ENCODE results near the gene MRPS21. TPM values are rescaled to one million over a fixed set of nuclear protein-coding genes. Genes with fewer than 3 reads are reported as not detected.

MRPS21 gene
- 102 and 112 TPM in 2 replicates for total RNA-seq (2014; rRNA removed; shearing (Covaris generic))
- polyA plus RNA-seq (2014; cell fraction: nucleus; rRNA removed), result 93.4 and 98.6 TPM in 2 replicates

DNA sequence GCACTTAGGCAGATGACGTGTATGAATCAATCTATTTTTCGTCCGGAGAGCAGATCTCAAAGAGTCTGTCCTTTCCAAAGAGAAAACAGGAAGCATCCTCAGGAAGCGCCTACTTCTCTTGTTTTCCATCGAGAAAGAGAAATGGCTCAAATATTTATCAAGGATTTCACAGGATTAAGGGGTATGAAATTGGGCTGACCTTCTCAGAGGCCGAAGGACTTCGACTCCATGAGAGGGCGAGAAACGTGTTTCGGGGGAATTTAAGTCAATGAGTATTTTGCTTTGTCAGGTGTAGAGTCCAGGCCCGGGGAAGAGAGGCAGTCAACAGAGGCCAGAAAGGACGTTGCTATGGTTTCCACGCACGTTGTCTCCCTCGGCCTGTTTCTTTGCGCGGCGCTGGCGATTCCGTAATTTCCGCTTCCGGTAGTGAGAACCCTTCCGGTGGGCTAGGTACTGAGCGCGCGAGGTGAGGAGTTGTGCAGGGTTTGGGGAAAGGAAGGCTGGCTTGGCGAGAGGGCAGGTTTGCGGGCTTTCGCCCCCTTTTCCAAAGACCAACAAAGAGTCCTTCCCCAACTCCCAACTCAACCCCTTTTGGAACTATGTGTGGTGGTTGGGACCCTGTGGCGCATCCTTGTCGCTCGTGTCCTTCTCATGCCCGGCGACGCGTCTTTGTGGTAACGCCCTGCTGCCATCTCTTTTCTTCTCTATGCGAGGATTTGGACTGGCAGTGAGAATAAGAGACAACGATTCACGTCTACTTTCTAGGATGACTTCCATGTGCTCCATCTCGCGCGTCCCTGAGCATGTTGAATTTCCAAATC lies at the start of gene MRPS21:
MRPS21 (plus strand) TSS at position 429 of the 821 bp plus-strand sequence. CDS start 506 bp downstream, outside the sequence.
- DNase-seq (ENCODE audit: extremely low read depth, low read depth), result peak; percentile 92

DNA sequence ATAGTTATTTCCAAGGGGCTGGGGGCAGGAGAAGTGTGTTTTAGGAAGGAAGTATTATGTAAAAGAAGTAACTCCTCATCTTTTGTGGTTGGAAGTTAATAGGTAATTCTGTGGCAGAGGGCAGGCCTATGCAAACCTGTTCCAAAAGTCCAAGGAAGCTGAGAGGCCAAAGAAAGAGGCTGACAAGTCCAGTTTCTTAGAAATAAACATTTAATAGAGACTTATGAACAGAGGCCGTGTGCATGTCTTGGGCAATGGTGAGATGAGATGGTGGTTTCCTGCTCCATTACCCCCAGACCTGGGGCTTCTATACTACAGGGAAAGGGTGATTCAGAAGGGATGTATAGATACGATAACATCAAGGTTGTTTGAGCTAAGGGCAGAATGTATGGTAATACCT lies 43.7 kb upstream of the MRPS21 start:
- DNase-seq (ENCODE audit: extremely low read depth, low read depth), result no peak

DNA sequence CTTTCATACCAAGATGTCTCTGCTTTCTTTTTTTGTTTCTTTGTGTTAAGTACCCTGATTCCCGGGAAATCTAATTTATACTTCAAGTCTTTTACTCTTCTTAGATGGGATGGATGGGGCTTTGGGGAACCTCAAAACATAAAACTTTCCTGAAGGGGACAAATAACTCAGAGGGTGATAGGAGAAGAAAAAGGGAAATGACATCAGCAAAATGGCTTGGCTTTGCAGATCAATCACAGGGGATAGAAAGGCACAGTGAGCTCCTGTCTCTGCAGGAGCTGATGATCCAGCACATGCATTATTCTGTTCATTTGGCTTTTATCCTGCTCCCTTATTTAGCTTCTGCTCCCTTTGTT lies 37.5 kb upstream of the MRPS21 start:
- DNase-seq (ENCODE audit: extremely low read depth, low read depth), result no peak

DNA sequence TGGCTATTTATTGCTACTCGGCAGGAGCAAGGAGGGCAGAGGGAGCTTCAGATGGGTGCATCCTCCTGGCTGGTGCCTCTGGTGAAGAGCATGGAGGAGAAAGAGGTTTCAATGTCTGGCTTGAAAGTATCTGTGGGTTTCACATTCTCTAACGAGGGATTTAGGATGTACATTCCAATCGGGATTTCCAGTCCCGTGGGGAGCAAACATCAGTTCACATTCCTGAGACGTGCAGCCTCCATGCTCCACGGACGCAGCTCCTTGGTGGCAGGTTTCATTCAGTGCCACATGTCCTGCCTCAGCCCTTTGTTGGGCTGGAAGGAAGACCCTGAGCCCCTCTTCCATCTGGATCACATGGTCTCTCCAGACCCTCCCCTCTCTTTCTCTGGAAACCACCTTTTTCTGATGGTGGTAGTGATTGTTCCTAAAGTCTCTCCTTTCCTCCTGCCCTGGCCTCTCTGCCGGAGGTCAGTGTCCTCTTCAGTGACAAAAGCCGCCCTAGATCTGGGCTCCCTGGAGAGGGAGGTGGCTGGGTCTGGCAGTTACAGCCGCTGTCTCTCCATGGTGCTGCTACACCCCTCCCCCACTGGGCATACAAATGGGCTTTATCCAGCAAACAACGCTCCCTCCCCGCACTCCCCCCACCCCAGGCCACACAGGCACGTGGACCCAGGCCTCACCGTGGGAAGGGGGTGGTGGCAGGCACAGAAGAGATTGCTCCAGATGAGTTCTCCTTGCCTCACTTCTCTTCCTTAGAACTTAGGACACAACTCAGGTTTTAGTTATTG lies 36.9 kb upstream of the MRPS21 start:
- DNase-seq (ENCODE audit: extremely low read depth, low read depth), result no peak

DNA sequence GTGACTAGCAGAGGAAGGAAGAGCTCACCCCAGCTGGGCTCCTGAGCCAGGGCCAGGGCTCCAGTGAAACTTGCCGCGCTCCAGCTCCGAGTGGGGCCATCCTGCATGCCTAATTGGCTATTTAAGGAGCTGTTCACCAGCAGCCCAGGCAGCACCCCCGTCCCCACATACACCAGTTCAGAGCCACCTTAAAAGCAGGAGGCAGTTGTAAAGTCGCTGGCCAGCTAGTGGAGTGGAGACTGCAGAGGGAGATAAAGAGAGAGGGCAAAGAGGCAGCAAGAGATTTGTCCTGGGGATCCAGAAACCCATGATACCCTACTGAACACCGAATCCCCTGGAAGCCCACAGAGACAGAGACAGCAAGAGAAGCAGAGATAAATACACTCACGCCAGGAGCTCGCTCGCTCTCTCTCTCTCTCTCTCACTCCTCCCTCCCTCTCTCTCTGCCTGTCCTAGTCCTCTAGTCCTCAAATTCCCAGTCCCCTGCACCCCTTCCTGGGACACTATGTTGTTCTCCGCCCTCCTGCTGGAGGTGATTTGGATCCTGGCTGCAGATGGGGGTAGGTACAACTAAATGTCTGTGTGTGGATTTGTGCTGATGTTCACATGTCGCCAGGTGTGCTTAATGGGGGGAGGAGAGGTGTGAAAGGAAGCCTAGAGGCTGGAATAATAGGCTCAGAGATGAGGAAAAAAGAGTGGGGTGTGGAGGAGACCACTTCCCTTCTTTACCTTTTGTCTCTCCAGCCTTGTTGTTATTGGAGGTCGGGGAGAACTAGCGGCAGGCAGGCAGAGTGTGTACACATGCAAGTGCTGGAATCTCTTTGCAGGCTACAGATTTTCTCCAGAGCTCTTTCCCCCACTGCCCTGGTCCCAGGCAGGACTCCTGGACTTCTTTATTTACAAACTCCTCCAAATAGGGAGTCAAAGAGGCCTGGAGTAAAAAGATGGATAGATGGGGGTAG lies 35.8 kb upstream of the MRPS21 start, which contains the start of gene CA14:
CA14 (plus strand) TSS at position 151 of the 962 bp plus-strand sequence; CDS start at position 506, 355 bp downstream.
- DNase-seq (ENCODE audit: extremely low read depth, low read depth), result no peak

DNA sequence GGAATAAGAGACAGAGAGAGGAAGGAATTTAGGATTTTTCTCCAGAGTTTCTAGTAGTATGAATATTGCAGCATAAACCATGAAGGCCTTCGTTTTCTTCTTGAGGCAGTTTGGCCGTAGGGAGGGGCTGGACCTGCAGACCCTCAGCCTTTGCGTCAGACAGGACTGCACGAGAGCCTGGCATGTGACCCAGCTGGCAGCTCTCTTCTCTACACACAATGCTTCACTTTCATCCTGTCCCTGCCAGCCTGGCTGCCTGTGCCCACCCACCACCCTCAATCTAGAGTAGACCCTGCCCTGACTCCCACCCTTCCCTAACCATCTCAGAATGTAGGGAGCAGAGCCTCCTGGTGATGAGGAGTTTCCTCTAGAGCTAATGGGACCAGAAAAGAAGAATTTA lies 34.4 kb upstream of the MRPS21 start:
- no peak for DNase-seq (ENCODE audit: extremely low read depth, low read depth)

DNA sequence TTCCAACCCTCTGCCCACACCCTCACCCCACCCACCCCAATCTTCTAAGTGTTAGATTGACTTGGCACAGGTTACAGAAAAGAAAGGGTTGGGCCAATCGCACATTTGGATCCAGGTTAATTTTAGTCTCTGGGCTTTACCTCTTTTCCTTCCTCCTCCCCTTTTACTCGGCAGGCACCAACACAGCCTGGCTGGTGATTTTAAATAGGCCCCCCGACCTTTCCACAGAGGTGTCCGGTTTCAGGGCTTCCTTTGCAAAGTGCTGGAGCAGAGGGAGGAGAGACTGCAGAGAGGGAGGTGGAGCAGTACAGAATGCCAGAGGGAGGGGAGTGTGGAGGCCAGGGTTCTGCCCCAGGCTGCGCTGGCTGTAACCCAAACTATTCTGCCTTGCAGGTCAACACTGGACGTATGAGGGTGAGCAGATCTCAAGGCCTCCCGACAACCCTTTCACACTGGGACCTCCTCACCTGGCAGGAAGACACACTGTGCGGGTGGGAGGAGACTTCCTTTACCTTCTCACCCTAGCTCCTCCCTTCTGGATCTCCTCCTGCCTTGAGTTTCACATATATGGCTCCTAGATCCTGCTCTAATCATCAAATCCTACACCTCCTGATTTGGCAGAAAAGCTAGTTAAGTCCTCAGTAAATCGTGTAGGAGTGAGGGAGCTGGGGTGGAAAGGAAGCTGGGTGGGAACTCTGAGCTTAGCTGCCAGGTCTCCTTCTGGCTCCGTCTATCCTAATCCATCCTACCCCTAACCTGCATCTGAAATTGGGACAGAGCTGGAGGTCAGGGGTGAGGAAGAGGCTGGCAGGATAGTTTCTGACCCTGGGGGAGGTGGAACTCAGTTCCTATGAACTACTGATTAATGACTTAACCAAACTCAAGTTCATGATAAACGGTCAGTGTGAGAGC lies 33.6 kb upstream of the MRPS21 start:
- DNase-seq (ENCODE audit: extremely low read depth, low read depth), result no peak

DNA sequence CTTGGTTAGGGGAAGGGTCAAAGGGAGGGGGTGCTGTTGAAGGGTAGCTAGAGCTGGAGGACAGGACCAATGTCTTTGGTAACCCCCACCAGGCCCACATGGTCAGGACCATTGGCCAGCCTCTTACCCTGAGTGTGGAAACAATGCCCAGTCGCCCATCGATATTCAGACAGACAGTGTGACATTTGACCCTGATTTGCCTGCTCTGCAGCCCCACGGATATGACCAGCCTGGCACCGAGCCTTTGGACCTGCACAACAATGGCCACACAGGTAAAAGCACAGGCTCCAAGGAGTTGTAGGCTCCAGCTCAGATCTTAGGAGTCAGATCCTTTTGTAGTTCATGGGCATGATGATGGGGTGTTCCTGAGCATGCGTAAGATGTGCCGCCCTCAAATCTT lies 32.3 kb upstream of the MRPS21 start:
- DNase-seq (ENCODE audit: extremely low read depth, low read depth), result no peak

DNA sequence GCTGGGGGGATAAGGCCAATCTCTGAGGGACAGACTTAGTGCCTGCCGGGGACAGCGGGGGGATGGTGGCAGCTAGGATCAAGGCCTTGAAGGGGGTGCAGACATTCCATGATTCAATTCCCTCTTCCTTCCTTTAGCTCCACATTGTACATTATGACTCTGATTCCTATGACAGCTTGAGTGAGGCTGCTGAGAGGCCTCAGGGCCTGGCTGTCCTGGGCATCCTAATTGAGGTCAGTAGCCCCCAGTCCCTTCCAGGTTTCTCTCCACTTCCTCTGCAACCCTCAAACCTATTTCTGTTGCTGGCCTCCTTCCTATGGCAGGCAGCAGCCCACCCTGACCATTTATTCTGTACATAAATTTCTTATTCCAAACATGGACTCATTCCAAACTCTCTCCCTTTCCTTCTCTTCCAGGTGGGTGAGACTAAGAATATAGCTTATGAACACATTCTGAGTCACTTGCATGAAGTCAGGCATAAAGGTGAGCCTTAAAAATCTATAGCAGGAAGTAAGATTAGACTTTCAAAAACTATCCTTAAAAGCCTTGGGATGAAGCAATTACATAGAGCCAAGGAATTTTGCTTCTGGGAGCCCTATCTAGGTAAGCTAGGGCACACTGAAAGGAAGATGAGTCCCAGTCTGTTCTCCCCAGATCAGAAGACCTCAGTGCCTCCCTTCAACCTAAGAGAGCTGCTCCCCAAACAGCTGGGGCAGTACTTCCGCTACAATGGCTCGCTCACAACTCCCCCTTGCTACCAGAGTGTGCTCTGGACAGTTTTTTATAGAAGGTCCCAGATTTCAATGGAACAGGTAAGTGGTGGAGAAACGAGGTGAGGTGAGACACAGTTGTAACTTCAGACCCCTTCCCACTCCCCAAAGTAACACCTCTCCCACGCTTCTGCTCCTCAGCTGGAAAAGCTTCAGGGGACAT lies 31.0 kb upstream of the MRPS21 start:
- DNase-seq (ENCODE audit: extremely low read depth, low read depth), result no peak

DNA sequence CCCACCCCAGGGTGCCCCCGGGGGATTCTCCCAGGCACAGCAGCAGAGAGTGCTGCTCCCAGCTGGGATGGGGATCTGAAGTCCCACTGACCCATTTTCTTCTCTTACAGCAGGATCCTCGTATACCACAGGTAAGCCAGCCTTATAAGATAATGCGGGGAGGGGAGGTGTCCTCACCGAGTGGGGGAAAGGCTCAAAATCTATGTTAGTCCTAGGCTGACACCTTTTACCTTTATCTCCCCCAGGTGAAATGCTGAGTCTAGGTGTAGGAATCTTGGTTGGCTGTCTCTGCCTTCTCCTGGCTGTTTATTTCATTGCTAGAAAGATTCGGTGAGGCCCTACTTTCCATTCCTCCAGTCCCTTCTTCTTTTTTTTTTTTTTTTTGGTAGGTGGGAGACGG lies 30.1 kb upstream of the MRPS21 start:
- no peak for DNase-seq (ENCODE audit: extremely low read depth, low read depth)

DNA sequence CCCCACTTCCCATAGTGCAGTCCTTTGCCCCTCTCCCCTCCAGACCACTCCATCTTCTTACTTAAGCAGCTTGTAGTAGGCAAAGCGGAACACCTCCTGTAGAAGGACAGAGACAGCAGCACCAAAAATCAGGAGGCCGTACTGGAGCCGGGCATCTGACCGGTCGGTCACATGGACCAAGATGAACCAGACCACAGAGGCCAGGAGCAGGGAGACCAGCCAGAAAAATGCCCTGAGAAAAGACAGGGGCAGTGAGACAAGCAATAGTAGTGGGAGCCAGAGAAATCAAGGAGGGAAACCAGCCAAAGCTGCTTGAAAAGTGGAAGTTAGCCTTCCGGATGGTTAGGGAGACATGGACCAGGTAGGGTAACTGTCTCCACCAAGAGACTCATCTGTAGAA lies 25.8 kb upstream of the MRPS21 start:
- DNase-seq (ENCODE audit: extremely low read depth, low read depth), result no peak

DNA sequence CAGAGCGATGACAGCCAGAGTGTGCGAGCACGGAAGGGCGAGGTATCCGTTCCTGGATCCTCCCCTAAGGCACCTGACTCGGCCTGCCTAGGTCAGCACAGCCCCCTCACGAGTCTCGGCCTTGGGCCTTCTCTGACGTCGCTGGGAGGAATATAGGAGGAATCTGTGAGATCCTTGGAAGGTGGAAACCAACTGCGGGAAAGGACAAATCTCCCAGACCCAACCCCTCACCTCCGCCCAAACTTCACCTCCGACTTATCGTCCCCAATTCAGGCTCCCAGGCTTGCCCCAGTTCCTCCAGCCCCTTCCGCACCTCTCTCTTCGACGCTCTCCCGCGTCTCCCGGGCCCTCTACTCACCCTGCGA lies 25.3 kb upstream of the MRPS21 start:
- no peak for DNase-seq (ENCODE audit: extremely low read depth, low read depth)

DNA sequence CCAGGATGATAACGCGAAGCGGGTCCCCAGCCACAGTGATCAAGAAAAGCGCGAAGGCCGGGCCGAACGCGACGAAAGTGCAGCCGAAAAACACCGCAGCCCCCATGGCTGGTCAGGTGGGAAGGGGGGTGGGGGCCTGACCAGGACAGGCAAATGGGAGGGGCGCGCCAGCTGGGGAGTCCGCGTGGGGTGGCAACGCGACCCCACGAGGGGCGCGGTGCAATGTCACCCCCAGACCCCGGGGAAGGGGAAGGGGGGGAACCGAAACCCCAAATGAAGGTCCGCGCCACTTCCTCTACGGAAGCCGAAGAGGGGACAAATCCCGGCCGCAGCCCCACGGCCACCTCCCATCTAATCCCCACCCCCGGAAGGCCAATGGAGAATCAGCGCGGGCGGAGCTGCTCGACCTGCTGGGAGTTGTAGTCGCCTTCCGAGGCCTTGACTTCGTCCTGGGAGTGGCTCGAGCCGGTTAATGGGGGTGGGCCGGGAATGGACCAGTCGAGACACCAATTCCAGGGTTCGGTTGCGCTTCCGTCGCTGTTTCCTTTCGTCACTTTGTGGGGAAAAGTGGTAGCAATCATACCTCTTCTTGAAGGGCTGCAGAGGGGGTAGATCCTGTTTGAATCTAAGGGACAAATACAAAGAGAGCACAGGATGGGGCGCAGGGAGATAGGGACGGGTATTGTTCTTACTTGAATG lies 24.8 kb upstream of the MRPS21 start, which contains the start of gene APH1A:
APH1A (minus strand) TSS at position 312 of the 699 bp plus-strand sequence; CDS start at position 106, 206 bp downstream.
- DNase-seq (ENCODE audit: extremely low read depth, low read depth), result peak; percentile 96

DNA sequence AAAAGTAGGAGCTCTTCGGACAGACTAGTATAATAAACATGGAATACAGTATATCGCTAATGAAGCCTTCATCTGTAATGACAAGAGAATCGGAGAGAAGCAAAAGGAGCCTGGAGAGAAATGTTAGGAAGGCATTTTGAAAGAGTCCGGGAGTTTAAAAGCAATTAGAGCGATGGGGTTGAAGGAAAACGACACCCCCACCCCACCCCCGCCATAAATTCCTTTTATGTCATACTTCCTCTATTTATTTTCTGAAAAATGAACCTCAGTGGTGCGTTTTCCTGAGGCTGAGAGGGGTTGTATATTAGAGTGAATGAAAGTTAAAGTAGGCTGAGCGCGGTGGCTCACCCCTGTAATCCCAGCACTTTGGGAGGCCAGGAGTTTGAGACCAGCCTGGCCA lies 24.2 kb upstream of the MRPS21 start:
- DNase-seq (ENCODE audit: extremely low read depth, low read depth), result no peak

DNA sequence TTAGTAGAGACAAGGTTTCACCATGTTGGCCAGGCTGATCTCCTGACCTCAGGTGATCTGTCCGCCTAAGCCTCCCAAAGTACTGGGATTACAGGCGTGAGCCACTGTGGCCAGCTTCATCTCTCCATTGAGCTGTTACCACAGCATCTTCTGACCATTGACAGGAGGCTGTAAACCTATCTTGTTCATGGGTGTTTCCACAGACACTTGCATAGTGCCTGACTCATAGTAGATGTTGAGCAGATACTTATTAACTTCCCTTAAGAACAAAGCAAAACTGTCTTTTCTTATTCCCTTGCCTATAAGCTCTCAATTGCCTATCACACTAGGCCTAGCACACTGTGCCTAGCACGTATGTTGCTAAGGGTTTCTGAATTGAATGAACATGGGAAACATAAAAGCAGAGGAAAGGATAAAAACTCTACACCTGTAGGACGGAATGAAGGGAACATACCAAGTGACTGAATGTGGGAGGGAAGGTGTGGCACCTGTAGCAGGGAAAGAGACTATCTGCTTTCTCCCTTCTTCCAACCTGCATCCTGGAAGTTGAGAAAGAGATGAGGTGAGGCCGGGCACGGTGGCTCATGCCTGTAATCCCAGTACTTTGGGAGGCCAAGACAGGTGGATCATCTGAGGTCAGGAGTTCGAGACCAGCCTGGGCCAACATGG lies 22.2 kb upstream of the MRPS21 start:
- DNase-seq (ENCODE audit: extremely low read depth, low read depth), result no peak

DNA sequence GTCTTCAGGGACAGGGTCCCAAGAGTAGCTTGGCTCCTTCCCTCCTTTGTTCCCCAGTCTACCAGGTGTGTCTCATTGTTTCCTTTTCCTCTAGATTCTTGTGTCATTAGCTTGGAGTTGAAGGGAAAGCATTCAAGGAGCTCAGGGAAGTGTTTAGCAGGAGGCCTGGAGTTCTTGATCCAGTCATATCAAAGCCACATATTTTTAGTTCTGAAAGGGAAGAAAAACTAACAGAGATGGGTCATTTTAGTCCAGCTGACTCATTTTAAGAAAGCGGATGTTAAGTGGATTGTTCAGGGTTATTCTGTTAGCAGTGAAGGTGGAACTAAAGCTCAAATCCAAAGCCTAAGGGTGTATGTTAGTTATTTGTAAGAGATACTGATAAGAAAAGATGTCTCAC lies 20.4 kb upstream of the MRPS21 start:
- no peak for DNase-seq (ENCODE audit: extremely low read depth, low read depth)

DNA sequence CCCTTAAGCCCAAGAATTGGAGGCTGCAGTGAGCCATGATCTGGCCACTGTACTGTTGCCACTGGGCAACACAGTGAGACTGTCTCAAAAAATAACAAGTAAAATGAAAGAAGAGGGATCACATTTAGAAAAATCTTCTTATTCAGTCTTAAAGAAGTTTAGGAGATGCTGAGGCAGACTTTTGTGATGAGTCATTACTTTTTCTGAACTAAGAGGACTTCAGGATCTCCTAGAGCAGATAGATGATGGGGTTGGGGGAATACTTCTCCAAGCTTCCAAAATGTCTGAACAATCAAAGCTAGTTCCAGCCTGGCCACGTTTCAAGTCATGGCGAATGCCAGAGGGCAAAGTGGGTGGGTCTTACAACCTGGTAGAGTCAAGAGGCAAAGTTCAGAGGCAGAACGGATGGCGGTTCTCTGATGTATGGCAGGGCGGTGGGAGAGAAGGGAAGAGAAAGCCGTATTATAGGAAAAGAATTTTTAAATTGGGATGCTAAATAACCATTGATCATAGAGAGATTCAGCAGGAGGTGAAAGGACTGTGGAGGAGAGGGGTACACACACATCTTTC lies 13.4 kb upstream of the MRPS21 start:
- DNase-seq (ENCODE audit: extremely low read depth, low read depth), result no peak

Measured in NCI-H460 (cell line).